Esophagus squamous epithelium (tissue), 4 donors: ENCODE measurements around the gene GLIS1.

Experiments
- POLR2A ChIP-seq, 4 donors: fragments of 450-650 bp; IDR thresholded peaks; one replicate each; pipeline ENCODE4 v1.6.1; 2017; ENCODE audit warnings: antibody characterized with exemption in 4 of 4, mild to moderate bottlenecking in 4 of 4, moderate library complexity in 3 of 4
- TF ChIP-seq, protein P1 (sequence below), 6 experiments: fragments of 450-650 bp in 4 of 6; fragments of 200-600 bp in 2 of 6; sonication (generic) in 2 of 6; IDR thresholded peaks; one replicate each; pipeline ENCODE4 v1.5.1; 2016 to 2019; ENCODE audit warnings: antibody characterized with exemption in 6 of 6, mild to moderate bottlenecking in 4 of 6, moderate library complexity in 4 of 6

GRCh38 chr1:53687901-53688300 lies 51.1 kb downstream of the GLIS1 start:
- TF ChIP-seq, protein P1, sequence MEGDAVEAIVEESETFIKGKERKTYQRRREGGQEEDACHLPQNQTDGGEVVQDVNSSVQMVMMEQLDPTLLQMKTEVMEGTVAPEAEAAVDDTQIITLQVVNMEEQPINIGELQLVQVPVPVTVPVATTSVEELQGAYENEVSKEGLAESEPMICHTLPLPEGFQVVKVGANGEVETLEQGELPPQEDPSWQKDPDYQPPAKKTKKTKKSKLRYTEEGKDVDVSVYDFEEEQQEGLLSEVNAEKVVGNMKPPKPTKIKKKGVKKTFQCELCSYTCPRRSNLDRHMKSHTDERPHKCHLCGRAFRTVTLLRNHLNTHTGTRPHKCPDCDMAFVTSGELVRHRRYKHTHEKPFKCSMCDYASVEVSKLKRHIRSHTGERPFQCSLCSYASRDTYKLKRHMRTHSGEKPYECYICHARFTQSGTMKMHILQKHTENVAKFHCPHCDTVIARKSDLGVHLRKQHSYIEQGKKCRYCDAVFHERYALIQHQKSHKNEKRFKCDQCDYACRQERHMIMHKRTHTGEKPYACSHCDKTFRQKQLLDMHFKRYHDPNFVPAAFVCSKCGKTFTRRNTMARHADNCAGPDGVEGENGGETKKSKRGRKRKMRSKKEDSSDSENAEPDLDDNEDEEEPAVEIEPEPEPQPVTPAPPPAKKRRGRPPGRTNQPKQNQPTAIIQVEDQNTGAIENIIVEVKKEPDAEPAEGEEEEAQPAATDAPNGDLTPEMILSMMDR (IDR thresholded peaks at IDR 0.05): no peak
- no peak for TF ChIP-seq POLR2A (IDR thresholded peaks at IDR 0.05)
